ENCODE results near the gene UBR2.

DNA sequence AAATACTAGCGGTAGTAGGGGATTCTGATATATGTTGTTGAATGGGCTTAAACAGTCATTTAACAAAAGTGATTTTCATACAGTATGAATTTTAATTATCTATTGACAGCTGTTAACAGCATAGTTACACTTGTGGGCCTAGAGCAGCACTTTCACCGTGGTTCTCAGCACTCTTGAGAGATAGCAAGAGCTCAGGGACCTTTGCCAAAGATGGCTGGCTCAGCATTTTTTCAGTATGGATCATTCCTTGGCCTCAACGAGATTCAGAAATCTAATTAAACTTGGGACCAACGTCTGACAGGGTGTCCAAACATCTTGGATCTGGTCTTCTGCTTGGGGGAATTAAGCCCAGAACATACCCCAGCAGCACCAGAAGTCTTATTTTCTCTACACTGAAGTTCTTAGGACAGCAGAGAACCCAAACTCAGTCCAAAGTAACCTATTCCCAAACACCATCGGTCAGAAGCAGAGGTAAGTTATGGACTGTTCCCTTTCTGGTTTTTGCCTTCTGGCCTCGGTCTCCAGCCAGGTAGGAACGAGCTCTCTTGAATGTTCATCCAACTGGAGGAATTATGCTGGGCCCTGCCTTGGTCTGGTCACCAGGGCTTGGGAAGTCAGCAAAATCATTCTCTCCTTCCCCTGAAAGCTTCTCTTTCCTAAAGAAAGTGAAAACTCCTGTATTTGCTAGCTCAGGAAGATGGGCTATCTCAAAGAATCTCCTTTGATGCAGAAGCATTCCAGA, 132.9 kb downstream of the UBR2 start:
- TF ChIP-seq EP300 (IDR thresholded peaks at IDR 0.05) (no peak), POLR2A (IDR thresholded peaks at IDR 0.05) (no peak)
- TF ChIP-seq, protein P1, sequence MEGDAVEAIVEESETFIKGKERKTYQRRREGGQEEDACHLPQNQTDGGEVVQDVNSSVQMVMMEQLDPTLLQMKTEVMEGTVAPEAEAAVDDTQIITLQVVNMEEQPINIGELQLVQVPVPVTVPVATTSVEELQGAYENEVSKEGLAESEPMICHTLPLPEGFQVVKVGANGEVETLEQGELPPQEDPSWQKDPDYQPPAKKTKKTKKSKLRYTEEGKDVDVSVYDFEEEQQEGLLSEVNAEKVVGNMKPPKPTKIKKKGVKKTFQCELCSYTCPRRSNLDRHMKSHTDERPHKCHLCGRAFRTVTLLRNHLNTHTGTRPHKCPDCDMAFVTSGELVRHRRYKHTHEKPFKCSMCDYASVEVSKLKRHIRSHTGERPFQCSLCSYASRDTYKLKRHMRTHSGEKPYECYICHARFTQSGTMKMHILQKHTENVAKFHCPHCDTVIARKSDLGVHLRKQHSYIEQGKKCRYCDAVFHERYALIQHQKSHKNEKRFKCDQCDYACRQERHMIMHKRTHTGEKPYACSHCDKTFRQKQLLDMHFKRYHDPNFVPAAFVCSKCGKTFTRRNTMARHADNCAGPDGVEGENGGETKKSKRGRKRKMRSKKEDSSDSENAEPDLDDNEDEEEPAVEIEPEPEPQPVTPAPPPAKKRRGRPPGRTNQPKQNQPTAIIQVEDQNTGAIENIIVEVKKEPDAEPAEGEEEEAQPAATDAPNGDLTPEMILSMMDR (IDR thresholded peaks at IDR 0.05): no peak

Data from ovary (tissue), 3 donors.